Measurements from ENCODE around the gene TMEM250. TPM values are rescaled to one million over a fixed set of nuclear protein-coding genes. Genes with fewer than 3 reads are reported as not detected.

The TMEM250 gene
- total RNA-seq, 1 experiment from 2014 or later = 109 TPM

DNA sequence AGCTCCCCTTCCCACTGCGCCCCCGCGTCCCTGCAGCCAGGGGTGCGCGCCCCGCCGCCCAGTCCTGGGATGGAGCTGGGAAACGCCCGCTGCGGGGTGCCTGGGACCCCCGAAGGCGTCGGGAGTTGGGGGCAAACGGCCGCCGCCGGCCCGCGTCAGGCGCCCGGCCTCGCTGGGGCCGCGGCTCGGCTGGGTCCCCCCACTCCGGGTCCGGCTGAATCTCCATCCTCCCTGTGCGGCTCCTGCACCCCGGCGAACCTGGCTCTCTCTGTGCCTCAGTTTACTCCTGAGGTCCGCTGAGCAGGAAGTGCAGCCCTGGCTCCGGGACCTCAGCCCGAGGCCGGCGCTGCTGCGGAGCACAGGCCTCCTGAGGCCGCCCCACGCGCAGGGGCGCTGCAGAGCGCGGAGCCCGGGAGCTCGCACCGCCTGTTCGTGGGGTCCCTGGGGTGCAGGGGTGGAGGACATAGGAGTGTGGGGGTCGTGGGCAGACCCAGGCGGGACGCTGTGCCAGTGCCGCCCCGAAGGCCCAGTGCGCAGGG lies 13.9 kb upstream of the TMEM250 start:
- no peak for DNase-seq (ENCODE audit: low spot score)

DNA sequence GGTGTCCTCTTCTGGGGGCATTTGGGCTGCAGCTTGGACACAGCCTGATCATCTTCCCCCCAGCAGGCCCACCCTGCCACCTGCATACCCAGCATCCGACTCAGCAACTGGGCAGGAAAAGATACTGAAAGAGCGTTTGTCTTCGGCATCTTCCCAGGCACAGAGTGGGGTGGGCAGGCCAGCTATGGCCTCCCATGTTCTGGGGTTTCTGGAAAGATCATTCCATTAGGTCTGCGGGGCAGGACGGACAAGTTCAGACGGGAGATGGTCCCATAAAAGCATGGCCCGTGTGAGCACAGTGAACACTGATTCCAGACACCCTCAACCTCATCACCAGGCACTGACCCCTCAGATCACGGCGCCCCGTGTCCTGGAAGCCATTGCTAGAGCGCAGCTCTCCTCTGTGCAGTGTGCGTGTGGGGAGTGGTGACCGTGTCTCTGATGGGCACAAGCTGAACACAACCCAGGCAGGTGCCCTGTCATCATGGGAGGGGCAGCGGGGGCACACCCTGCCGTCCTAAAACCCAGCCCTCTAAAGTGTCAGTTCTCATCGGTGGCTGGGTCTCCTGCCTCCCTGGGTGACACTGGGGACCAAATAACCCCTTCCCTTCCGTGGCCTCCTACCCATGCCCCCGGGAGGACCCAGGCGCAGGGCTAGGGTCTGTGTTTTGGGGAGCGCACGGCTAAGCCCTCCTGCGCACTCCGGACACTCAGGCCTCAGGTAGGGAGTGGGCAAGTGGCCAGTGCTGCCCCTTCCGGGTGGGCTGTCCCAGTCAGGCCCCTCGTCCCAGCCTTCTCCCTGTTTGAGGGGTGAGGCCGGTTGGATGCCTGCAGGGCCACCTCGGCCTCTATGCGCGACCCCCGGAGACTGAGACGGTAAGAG lies 13.2 kb upstream of the TMEM250 start:
- DNase-seq (ENCODE audit: low spot score) = no peak

DNA sequence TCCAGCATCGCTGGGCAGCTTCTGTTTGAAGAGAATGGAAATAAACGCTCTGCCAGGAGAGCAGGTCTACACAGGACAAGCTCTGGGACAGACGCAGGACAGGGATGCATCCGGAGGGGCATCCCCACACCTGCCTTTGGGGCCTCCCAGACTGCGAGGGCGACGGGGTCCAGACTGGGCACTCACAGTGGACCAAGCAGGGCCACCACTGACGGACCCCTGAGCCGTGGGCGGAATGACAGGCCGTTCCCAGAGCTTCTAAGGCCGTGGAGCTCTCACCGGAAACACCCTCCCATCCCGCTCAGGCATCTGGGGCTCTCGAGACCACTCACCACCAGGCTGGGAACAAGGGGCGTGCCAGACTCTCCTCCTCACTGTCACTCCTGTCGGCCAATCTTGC lies 10.5 kb upstream of the TMEM250 start:
- DNase-seq (ENCODE audit: low spot score) = no peak

DNA sequence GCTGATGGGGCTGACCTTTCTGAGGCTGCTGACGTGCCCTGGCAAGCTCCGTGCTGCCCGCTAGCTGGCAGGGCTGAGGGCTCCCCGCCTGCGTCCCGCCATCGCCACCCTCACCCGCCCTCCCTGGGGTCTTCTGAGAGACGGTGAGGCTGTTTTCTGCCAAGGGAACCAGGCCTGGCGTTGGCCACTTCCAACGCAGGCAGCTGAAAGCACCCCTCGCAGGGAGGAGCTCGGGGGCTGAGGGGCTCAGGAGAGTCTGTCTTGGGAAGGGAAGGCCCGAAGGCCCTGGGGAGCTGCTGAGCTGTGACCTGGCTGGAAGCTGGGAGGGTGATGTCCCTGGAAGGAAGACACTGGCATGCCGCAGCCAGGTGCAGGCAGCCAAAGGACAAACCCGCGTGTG lies 9.8 kb upstream of the TMEM250 start:
- no peak for DNase-seq (ENCODE audit: low spot score)

DNA sequence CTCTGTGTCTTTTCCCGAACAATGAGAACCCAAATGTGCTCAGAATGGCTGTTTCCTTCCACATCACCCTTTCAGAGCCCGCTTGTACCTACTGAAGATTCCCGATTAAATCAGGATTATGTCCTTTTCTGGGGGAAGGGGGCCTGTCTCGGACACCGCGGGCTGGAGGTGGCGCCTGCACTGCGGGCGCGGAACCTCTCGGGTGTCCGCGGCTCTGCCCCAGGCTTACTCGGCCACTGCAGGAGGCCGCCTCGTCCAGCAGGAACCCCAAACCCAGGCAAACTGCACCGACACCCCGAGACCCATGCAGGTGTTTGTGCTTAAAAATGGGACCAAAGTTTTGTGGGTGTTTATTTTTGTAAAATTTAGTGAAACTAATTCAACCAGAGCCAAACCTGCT lies 8.6 kb upstream of the TMEM250 start:
- no peak for DNase-seq (ENCODE audit: low spot score)

DNA sequence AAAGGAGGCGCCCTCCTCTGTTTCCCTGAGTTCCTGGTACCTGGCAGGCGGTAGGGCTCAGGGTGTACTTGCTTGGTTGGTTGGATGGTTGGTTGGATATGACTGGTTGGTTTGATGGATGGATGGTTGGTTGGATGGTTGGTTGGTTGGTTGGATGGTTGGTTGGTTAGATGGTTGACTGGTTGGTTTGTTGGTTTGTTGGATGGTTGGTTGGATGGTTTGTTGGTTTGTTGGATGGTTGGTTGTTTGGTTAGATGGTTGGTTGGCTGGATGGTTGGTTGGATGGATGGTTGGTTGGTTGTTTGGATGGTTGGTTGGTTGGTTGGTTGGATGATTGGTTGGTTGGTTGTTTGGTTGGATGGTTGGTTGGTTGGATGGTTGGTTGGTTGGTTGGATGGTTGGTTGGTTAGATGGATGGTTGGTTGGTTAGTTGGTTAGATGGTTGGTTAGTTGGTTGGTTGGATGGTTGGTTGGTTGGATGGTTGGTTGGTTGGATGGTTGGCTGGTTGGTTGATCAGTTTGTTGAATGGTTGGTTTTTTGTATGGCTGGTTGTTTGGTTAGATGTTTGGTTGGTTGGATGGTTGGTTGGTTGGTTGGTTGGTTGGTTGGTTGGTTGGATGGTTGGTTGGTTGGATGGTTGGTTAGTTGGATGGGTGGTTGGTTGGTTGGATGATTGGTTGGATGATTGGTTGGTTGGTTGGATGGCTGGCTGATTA lies 6.5 kb upstream of the TMEM250 start:
- DNase-seq (ENCODE audit: low spot score) = no peak

DNA sequence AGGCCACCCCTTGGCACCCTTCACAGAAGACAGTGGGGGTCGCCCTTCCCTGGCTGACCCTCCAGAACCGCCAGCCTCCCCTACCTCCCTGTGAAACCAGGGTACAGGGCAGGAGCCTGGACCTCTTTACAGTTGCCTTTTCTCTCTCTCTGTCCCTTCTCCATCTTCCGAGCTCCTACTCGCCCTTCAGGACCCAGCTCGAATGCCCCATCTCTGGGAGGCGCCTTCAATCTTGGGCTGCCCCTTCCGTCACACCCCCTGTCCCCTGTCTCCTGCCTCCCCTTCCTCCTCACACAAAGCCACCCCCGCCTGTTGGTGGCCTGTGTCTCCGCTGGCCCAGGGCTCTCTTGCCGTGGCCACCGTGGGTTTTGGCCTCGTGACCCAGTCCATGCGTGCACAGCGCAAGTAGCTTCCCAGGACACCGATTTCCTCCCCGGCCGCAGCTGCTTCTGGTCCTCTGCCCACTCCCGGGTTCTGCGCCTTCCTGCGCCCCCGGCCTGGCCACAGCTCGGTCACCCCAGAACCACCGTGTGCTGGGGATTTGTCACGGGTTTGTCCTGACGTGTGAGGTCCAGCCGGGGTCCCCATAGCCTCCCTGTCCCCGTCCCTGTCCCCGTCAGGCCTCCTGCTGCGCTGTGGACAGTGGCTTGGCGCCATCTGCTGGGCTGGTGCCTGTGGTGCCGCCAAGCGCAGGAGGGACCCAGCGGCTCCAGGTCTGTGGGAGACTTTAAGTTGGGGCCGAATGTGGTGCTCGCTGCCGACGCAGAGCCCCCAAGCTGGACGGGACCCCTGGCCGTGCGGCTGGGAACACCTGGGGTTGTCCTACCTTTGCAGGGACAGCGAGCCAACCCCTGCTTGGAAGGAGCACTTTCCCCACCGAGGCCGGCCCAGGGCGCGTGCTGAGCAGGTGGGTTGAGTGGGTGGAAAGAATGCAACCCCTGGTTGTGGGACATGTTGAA lies 4.0 kb upstream of the TMEM250 start:
- peak; percentile 78 for DNase-seq (ENCODE audit: low spot score)

DNA sequence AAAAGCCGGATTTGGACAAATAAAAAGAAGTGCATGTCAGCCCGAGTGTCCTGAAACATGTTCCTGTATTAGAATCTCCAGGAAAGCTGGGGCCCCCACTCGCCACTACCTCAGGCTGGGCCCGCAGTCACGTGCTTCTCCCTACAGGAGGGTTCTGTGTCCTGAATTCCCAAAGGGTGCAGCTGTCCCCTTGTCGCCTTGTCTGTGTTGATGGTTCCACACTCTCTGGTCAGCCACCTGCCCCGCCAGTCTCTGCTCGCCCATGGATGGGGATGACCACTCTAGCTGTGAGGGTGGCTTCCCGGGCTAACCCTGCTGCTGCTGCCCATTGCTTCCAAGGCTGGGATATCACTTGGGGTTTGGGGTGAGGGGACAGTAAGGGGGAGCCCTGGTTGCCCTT lies 3.1 kb upstream of the TMEM250 start:
- no peak for DNase-seq (ENCODE audit: low spot score)

DNA sequence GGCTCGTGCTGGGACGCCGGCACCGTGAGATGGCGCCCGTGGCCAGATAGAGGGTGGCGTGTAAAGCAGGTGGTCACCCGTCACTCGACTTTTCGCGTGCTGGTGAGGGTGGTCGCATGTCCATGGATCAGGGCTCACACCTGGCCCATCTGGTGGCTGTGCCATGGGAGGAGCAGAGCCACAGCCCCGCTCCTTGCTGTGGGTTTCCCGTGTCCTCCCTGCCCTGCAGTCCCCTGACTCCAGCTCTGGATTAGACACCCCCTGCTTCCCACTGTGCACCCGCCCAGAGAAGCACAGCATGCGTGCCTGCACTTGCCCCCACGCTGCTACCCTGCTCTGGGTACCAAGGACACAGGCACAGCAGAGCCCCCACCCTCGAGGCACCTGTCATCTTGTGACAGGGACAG lies 1.8 kb upstream of the TMEM250 start:
- DNase-seq (ENCODE audit: low spot score) = no peak

DNA sequence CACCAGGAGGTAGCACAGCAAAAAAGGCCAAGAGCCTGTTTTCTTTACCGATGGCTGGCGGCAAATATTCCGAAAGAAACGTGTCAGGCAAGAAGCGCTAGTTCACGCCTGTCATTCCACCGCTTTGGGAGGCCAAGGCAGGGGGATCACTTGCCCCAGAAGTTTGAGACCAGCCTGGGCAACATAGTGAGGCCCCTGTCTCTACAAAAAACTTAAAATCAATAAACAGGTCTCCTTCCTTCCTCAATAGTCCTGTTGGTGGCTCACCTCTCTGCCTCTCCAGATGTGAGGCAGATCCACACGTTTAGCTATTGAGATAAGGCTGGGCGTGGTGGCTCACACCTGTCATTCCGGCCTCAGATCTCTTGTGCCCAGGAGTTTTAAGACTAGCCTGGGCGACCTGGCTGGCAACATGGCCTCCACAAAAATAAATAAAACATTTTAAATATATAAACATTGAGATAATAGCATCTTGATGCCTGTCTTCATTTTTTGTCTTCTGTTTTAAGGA lies 1.3 kb upstream of the TMEM250 start:
- no peak for DNase-seq (ENCODE audit: low spot score)

DNA sequence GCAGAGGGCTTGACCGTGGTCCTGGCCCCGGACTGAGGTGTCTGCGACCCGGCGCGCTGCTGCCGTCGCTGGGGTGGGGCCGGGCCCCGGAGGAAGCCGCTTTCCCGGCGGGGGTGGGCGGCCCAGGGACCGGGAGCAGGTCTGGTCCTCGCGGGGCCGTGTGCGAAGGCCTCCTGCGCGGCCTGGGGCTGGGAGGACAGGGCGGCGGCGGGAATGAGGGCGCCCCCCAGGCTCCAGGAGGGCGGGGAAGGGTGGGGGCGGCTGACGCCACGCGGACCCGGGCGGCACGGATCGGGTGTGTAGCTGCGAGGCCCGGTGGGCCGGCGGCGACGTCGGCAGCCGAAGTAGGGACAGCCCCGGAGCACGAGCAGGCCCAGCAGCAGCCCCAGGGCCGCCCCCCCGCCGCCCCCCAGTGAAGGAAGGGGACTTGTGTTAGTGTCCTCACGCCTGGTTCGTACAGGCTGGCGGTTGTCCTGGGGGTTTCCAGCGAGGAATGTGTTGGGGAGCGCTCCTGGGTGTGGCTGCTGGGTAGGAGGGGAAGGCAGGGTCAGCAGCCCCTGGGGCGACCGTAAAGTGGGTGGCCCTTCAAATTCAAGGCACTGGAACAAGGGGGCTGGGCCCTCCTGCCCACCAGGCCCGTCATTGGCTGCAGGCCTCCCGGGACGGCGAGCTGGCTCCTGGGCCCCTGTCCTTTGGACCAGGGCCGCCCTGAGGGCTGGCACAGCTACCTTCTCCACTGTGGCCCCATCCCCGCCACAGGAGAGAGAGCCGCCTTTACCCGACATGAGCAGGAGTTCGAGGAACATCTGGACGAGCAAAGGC lies 597 bp upstream of the TMEM250 start:
- no peak for DNase-seq (ENCODE audit: low spot score)

DNA sequence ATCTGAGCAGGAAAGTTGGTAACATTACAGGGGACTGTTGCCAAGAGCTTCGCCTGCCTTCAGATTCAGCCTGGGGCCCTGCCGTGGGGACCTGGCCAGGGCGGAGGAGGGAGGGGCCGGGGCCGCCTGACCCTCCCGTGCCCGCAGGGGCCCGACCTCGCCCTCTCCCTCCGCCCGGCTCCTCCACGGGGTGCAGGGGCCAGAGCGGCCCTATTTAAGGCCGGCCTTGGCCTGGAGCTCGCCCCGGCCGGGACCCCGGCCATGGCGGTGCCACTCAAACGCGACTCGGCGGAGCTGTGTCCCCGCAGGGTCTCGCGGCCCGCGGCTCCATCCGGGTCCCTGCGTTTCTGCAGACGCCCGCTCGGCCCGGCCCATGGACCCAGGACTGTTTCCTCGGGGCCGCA lies 757 bp downstream of the TMEM250 start:
- DNase-seq (ENCODE audit: low spot score) = peak; percentile 50

DNA sequence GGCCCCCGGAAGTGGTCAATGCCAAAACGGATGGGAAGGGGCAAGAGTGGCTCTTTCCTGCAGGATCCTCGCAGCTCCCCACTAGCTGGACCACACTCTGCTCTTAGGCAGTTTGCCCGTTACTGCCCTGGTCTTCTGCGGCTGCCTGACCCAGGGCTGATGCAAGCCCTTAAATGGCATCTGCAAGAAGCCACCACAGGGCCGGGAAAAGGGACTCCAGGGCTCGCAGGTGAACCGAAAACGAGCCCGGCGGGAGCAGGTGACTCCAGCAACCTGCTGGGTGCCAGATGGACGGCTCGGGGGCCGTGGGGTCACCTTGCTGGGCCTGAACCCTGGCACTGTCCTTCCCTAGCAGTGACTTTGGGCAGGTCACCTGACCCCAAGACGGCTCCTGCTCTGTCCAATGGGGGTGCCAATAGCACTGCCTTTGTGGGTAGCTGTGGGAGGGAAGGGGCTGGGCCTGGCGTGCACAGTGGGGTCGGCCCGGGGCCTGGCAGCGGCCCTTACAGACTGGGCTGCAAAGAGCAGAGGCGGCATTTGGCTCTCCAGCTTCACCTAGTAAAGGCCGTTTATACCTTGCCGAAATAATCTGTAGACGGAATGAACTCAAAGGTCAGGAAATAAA lies 1.3 kb downstream of the TMEM250 start:
- no peak for DNase-seq (ENCODE audit: low spot score)

DNA sequence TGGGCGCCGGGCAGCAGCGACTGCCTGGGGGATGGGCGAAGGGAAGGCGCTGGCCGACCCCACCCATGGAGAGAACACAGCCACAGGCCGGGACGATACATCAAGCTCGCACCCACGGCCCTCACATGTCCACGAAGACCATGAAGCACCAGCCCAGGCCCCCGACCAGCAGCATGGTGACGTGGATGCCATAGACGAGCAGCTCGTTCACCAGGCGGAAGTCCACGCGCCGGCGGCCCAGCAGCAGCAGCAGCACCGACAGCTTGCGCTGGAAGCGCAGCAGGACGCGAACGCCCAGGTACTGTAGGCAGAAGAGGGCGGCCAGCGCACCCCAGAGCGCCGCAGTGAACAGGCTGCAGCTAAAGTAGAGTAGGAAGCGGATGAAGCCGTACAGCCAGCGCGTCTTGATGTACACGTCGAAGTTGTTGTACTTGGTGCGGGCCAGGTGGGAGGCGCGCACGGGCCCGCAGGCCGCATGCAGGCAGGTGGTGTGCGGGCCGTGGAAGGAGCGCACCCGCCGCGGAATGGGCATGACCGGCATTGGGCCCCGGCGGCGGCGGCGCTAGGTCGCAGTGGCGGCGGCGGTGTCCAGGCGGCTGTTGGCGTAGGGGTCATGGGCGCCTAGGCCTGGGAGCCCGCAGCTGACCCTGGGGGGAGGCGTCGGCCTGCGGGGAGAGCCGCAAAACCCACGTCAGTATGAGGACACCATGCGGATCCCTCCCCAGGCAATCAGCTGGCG lies 2.1 kb downstream of the TMEM250 start:
- DNase-seq (ENCODE audit: low spot score) = no peak

DNA sequence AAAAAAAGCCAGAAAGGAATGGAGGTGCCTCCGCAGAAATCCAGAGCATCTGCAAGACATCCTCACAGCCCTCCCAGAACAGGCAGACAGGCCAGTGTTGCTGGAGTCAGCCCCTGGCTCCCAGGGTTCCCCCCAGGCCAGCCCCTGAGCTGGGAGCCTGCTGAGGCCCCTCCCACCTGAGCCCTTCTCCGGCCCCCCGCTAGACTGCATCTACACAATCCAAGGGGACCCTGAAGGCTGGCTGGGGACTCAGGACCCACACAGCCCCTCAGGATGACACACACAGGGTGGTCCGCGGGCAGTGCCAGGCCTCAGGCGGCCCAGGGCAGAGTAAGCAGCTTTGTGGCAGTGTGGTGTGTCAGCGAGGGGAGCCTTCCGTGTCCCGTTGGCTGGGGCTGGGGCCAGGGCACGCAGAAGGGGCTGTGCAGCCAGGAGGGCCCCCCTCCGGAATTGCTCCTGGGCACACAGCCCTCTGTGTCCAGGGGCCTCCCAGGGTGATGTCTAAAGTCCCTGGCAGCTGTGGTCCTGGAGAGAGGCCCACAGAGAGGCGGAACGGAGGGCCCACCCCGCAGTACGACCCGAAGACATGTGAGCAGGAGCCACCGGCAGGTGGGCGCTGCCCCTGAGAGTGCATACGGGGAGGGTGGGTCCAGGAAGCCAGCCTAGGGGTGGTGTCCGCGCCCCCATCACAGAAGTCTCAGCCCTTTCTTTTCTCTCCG lies 2.9 kb downstream of the TMEM250 start:
- no peak for DNase-seq (ENCODE audit: low spot score)

DNA sequence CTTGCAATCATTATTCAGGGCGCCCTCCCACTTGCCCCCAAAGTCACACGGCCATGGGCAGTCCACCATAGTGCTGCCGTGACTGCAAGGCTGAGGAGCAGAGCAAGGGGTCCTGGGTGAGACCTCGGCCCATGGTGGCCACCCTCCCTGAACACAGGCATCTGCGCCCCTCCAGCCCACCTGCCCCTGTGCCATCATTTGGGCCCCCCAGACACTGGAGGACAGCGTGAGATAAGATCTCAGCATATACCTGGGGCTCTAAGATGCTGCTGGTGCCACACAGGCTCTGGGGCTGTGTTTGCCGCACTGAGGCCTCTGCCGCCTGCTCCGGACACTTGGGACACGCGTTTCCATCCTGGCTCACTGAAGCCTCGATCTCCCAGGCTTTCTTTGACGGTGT lies 3.5 kb downstream of the TMEM250 start:
- no peak for DNase-seq (ENCODE audit: low spot score)

DNA sequence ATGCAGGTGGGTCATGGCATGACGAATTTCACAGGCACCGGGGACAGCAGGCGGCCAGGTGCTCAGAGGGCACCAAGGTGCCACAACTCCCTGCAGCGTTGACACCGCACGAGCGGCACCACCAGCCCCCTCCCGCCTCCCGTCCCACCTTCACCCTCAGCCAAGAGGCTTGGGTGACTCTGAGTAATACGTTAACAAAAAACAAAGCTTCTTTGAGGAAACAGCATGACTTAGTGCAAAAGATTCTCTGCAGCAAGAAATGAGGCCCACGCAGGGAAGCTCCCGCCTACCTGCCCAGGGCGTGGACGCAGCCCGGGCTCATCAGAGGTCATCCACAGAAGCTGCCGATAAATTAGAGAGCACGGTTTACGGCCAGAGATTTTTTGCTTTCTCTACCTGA lies 4.1 kb downstream of the TMEM250 start:
- DNase-seq (ENCODE audit: low spot score) = no peak

DNA sequence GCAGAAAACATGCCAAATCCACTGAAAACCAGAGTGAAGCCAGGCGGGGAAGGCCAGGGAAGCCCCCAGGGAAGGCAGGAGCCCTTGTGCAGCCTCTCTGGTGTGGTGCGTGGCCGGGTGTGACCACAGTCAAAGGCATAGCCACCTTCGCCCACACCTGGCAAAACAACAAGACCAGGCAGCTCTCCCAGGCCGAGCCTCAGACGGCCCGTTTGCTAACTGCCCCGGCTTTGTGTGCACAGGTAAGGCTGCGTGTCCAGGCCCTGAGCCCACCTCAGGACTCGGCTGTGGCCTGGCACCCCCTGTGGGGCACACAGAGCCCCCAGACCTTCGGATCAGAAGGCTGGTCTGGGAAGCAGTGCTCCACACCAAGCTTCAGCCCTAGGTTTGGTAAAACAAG lies 6.1 kb downstream of the TMEM250 start:
- DNase-seq (ENCODE audit: low spot score) = no peak

DNA sequence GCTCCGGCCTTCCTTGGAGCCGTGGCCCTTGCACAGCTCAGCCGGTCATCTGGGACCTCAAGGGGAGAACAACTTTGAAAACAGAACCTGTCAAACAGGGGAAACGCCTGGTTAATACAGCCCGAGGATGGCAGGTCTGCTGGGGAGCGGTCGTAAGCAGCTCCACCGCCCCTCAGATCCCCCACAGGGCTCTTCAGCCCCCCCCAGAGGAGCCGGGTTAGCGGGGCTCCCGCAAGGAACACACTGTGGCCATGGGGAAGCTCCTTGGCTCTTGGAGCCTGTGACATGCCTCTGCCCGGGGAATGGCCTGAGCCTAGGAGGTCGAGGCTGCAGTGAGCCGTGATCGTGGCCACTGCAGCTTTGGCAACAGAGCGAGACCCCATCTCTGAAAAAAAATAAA lies 6.8 kb downstream of the TMEM250 start:
- no peak for DNase-seq (ENCODE audit: low spot score)

All from HT-29 (cell line).